ENCODE results near the gene TMCO4. TPM values are rescaled to one million over a fixed set of nuclear protein-coding genes. Genes with fewer than 3 reads are reported as not detected.

TMCO4 gene
- total and polyA plus RNA-seq, 2 of the 8 experiments (the other 6 are each of a cell fraction or from before 2014, with no cell fraction given), result 3.0 to 3.1 TPM

- TF ChIP-seq GTF2F1 (IDR thresholded peaks at IDR 0.05; ENCODE audit: borderline replicate concordance, low read depth, low read length) (no peak), E2F6 (IDR thresholded peaks at IDR 0.05) (no peak), RXRA (IDR thresholded peaks at IDR 0.05; ENCODE audit: insufficient read depth, low read depth, low read length) (no peak), ZNF274 (IDR thresholded peaks at IDR 0.05; ENCODE audit: borderline replicate concordance, extremely low read depth, low read length) (no peak), CBX8 (IDR thresholded peaks at IDR 0.05; ENCODE audit: borderline replicate concordance, low read depth, low read length) (no peak), SP2 (IDR thresholded peaks at IDR 0.05; ENCODE audit: low read length) (no peak), HDAC6 (IDR thresholded peaks at IDR 0.05; ENCODE audit: low read depth, low read length) (no peak), TBP (IDR thresholded peaks at IDR 0.05; ENCODE audit: low read depth, low read length) (no peak), TEAD4 (IDR thresholded peaks at IDR 0.05; ENCODE audit: low read depth, low read length) (no peak)
Observed at GRCh38 chr1:19846338-19846737, 46.6 kb upstream of the TMCO4 start (continued).

Data from H1 (cell line).